ENCODE results near the gene FBXW8. TPM values are rescaled to one million over a fixed set of nuclear protein-coding genes. Genes with fewer than 3 reads are reported as not detected.

The FBXW8 gene
- total RNA-seq, 2 experiments from 2014 or later, result 6.6 to 7.3 TPM

- CTCF ChIA-PET, result no interaction called here
- Histone ChIP-seq H3K27me3 (ENCODE audit: control insufficient read depth in 1 of 2, insufficient read depth in 2 of 2, low read length in 2 of 2) (no peaks in the 10 kb centered on the region), H3K4me3 (ENCODE audit: low read length) (no peak overlapping the region), H3K27ac (ENCODE audit: low read depth in 1 of 2, low read length in 2 of 2) (peak overlapping the region; percentile 9 to 13), H3K36me3 (ENCODE audit: insufficient read depth, low read length) (peaks cover 5% of the 10 kb centered on the region), H3K9me3 (ENCODE audit: control insufficient read depth in 1 of 2, insufficient read depth in 1 of 2, low read length in 2 of 2) (no peaks in the 10 kb centered on the region), H3K4me1 (ENCODE audit: insufficient read depth, low read length) (peaks cover 41% of the 10 kb centered on the region)
- ATAC-seq (ENCODE audit: poor library complexity) (peak; percentile 92), DNase-seq (peak in 13 of 14 experiments; percentile 10 to 94 (median 41))
- intact Hi-C loops (cut with DNase I, micrococcal nuclease), result loop anchor here (2.0 to 5.0 kb wide), 2 partner anchors 106 to 188 kb away; partner anchors contain the start of genes RNFT2 (in 2 of the 2) and SPRING1 (in 2 of the 2)
- peaks cover 70% of the 10 kb centered on the region for H3K4me1 Mint-ChIP-seq (ENCODE audit: low read depth)
- H3K9me3 Mint-ChIP-seq, result no peaks in the 10 kb centered on the region
- no peaks in the 10 kb centered on the region for H3K27me3 Mint-ChIP-seq
- no peak for TF ChIP-seq CTCF (IDR thresholded peaks at IDR 0.05)
- peaks cover 12% of the 10 kb centered on the region for H3K36me3 Mint-ChIP-seq (ENCODE audit: low read depth)
- peak overlapping the region; percentile 77 for H3K4me3 Mint-ChIP-seq
- POLR2A ChIA-PET, result interaction anchor here (1.0 to 1.8 kb wide), 3 partner anchors 8 to 13 kb away, joined by 5 to 8 read pairs (median 5); partner anchors contain the start of gene FBXW8
- H3K27ac Mint-ChIP-seq, result peak overlapping the region; percentile 72
Observed at GRCh38 chr12:116924558-116925453, 14.1 kb downstream of the FBXW8 start.

- Mint-ChIP-seq H3K9me3 (no peaks in the 10 kb centered on the region), H3K4me3 (no peak overlapping the region), H3K4me1 (ENCODE audit: low read depth) (peaks cover 64% of the 10 kb centered on the region), H3K27ac (no peak overlapping the region), H3K36me3 (ENCODE audit: low read depth) (peaks cover 27% of the 10 kb centered on the region), H3K27me3 (no peaks in the 10 kb centered on the region)
- ATAC-seq (ENCODE audit: poor library complexity), result no peak
- no peak for TF ChIP-seq CTCF (IDR thresholded peaks at IDR 0.05)
- peaks cover 5% of the 10 kb centered on the region for H3K36me3 ChIP-seq (ENCODE audit: insufficient read depth, low read length)
- intact Hi-C loops (cut with DNase I, micrococcal nuclease), result no loop called here
- ChIA-PET POLR2A (no interaction called here), CTCF (no interaction called here)
- H3K27ac ChIP-seq (ENCODE audit: low read depth in 1 of 2, low read length in 2 of 2), result no peak overlapping the region
- no peaks in the 10 kb centered on the region for H3K9me3 ChIP-seq (ENCODE audit: control insufficient read depth in 1 of 2, insufficient read depth in 1 of 2, low read length in 2 of 2)
- peaks cover 36% of the 10 kb centered on the region for H3K4me1 ChIP-seq (ENCODE audit: insufficient read depth, low read length)
- no peaks in the 10 kb centered on the region for H3K27me3 ChIP-seq (ENCODE audit: control insufficient read depth in 1 of 2, insufficient read depth in 2 of 2, low read length in 2 of 2)
- DNase-seq, result no peak
- no peak overlapping the region for H3K4me3 ChIP-seq (ENCODE audit: low read length)
Observed at GRCh38 chr12:116926283-116927243, 15.8 kb downstream of the FBXW8 start.

- ATAC-seq (ENCODE audit: poor library complexity) (no peak), DNase-seq (no peak)
- intact Hi-C loops (cut with DNase I, micrococcal nuclease), result no loop called here
- Mint-ChIP-seq H3K4me3 (no peak overlapping the region), H3K27ac (no peak overlapping the region), H3K27me3 (no peaks in the 10 kb centered on the region), H3K36me3 (ENCODE audit: low read depth) (peaks cover 35% of the 10 kb centered on the region), H3K4me1 (ENCODE audit: low read depth) (peaks cover 60% of the 10 kb centered on the region), H3K9me3 (no peaks in the 10 kb centered on the region)
- POLR2A ChIA-PET, result no interaction called here
- peaks cover 5% of the 10 kb centered on the region for H3K36me3 ChIP-seq (ENCODE audit: insufficient read depth, low read length)
- H3K4me1 ChIP-seq (ENCODE audit: insufficient read depth, low read length), result peaks cover 29% of the 10 kb centered on the region
- no peaks in the 10 kb centered on the region for H3K9me3 ChIP-seq (ENCODE audit: control insufficient read depth in 1 of 2, insufficient read depth in 1 of 2, low read length in 2 of 2)
- CTCF ChIA-PET, result no interaction called here
- no peaks in the 10 kb centered on the region for H3K27me3 ChIP-seq (ENCODE audit: control insufficient read depth in 1 of 2, insufficient read depth in 2 of 2, low read length in 2 of 2)
- TF ChIP-seq CTCF (IDR thresholded peaks at IDR 0.05), result no peak
- no peak overlapping the region for H3K27ac ChIP-seq (ENCODE audit: low read depth in 1 of 2, low read length in 2 of 2)
- no peak overlapping the region for H3K4me3 ChIP-seq (ENCODE audit: low read length)
Observed at GRCh38 chr12:116927244-116927940, 16.6 kb downstream of the FBXW8 start.

Data from CD4-positive, alpha-beta T cell (primary cell).